LoVo (cell line): Measurements from ENCODE around the gene RBMS3.
A peak's percentile ranks its signal among the peaks of the same experiment; 100 is the strongest.
"Not testable (repeated sequence)": the region's sequence is repeated elsewhere in the genome, so short reads cannot be mapped to it uniquely, and the experiment has no call there.

ENCODE experiments used
- DNase-seq: peaks from one replicate; pipeline ENCODE4 v3.0.0-alpha.2; 2016; ENCODE audit warnings: low spot score

The RBMS3 gene

GRCh38 chr3:29618395-29619282 lies 337.8 kb downstream of the RBMS3 start:
- DNase-seq, result no peak

GRCh38 chr3:29619676-29620075 lies 338.8 kb downstream of the RBMS3 start:
- DNase-seq, result no peak

- DNase-seq, result no peak
Observed at GRCh38 chr3:29627136-29628117, 346.6 kb downstream of the RBMS3 start.

- DNase-seq, result no peak
Observed at GRCh38 chr3:29628795-29629194, 347.9 kb downstream of the RBMS3 start.

GRCh38 chr3:29635888-29636287 lies 355.0 kb downstream of the RBMS3 start:
- DNase-seq, result peak; percentile 22

- no peak for DNase-seq
Observed at GRCh38 chr3:29637068-29637467, 356.2 kb downstream of the RBMS3 start.

- DNase-seq, result no peak
Observed at GRCh38 chr3:29639578-29640290, 358.9 kb downstream of the RBMS3 start.

- peak; percentile 36 for DNase-seq
Observed at GRCh38 chr3:29642393-29643033, 361.6 kb downstream of the RBMS3 start.

- DNase-seq, result no peak
Observed at GRCh38 chr3:29643034-29643425, 362.2 kb downstream of the RBMS3 start.

- no peak for DNase-seq
Observed at GRCh38 chr3:29644261-29644660, 363.4 kb downstream of the RBMS3 start.

- DNase-seq, result no peak
Observed at GRCh38 chr3:29644956-29645636, 364.2 kb downstream of the RBMS3 start.

- DNase-seq, result no peak
Observed at GRCh38 chr3:29646043-29646442, 365.2 kb downstream of the RBMS3 start.

- DNase-seq, result no peak
Observed at GRCh38 chr3:29649815-29650547, 369.1 kb downstream of the RBMS3 start.

GRCh38 chr3:29653680-29654079 lies 372.8 kb downstream of the RBMS3 start:
- no peak for DNase-seq

- no peak for DNase-seq
Observed at GRCh38 chr3:29655015-29655747, 374.3 kb downstream of the RBMS3 start.

- DNase-seq, result no peak
Observed at GRCh38 chr3:29665688-29666087, 384.8 kb downstream of the RBMS3 start.

- no peak for DNase-seq
Observed at GRCh38 chr3:29668233-29668632, 387.4 kb downstream of the RBMS3 start.

GRCh38 chr3:29668728-29669127 lies 387.9 kb downstream of the RBMS3 start:
- DNase-seq, result no peak

- DNase-seq, result not testable (repeated sequence)
Observed at GRCh38 chr3:29670476-29670875, 389.6 kb downstream of the RBMS3 start.

GRCh38 chr3:29677421-29677820 lies 396.6 kb downstream of the RBMS3 start:
- no peak for DNase-seq
